Epithelial cell of proximal tubule (primary cell): Measurements from ENCODE around the gene UNC13A. TPM values are rescaled to one million over a fixed set of nuclear protein-coding genes. Genes with fewer than 3 reads are reported as not detected.

ENCODE experiments used
- DNase-seq: peaks from one replicate; pipeline ENCODE4 v3.0.0-alpha.2; 2011; ENCODE audit warnings: low read depth
- H3K4me3 ChIP-seq: 2 replicates; pipeline ENCODE4 v1.5.1; 2011; ENCODE audit warnings: low read depth, mild to moderate bottlenecking, low read length
- CTCF ChIP-seq: conservative IDR thresholded peaks from 2 replicates; pipeline ENCODE4 v1.5.1; 2012; ENCODE audit warnings: low read depth, mild to moderate bottlenecking, low read length
- total RNA-seq: library from RNA; depleted of rRNA; stranded (reverse); fragments of >200 nt; gene quantifications from 2 replicates; pipeline ENCODE4 v1.2.3, GENCODE V29; 2015

The UNC13A gene
- total RNA-seq, 1 donor from 2014 or later, result 0.06 TPM

- H3K4me3 ChIP-seq, result no peak overlapping the region
- no peak for DNase-seq
- no peak for TF ChIP-seq CTCF
Measured at GRCh38 chr19:17658240-17658639, 29.9 kb downstream of the UNC13A start.

DNA sequence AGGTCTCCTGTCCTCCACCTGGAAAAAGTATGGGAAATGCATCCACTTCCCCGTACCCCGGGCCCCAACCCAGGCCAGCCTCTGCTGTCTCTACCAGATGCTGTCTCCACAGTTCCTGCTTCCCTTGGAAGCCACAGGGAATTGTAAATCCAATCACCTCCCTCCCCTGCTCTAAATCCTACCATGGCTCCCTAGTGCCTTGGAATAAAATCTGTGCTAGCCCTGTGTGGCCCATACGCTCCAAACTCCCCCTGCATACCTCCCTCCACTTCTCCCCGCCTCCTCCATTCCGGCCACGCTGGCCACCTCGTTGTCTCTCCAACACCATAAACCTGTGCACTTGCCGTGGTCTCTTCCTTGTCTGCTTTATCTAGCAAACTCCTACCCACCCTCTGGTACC is 31.2 kb downstream of the UNC13A start:
- no peak for DNase-seq
- no peak for TF ChIP-seq CTCF
- no peak overlapping the region for H3K4me3 ChIP-seq

DNA sequence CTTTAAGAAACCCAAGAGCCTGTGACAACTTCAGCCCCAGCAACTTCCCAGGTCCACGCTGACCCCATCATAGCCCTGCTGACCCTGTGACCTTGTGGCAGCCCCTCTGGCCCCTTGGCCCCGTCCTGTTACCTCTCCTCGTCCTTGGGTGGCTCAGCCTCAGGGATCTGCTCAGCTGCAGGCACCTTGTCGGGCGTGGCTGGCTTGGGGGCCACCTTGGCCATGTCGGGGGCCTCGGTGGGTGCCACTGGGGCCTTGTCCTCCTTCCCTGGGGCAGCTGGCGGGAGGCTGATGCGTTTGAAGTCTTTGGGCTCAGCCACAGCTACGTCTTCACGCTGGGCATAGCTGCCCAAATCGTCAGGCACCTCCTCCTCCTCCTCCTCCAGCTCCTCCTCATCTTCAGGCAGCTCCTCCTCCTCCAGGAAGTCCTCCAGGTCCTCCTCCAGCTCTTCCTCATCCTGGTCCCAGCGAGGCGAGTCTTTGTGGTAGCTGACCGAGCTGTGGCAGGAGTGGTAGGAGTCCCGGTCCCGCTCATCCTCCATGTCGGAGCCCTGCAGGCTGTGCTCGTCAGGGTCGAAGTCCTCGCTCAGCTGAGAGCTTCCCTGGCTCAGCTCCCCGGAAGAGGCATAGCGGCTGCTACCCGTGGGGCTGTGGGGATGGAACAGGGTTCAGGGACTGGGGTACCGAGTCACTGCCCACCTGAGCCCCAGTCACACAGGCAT is 32.2 kb downstream of the UNC13A start:
- TF ChIP-seq CTCF, result no peak
- no peak overlapping the region for H3K4me3 ChIP-seq
- DNase-seq, result no peak

GRCh38 chr19:17654993-17655392 is 33.2 kb downstream of the UNC13A start:
- no peak for DNase-seq
- H3K4me3 ChIP-seq, result no peak overlapping the region
- no peak for TF ChIP-seq CTCF

DNA sequence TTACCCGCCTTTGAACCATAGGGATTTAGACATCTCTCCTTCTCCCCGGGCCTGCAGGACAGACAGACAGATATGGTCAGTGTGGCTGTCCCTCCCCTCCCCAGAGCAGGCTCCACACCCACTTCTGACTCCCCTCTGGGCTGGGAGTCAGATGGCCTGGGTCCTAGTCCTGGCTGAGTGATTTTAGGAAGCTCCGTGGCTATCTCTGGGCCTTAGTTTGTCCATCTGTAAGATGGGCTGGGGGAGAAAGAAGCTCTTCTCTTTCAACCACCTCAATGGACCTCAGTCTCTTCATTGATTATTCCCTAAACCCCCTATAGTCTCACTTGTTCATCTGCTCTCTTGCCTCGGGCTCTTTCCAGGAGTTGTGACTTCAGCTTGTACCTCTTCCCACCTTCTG is 35.5 kb downstream of the UNC13A start:
- TF ChIP-seq CTCF, result no peak
- no peak for DNase-seq
- no peak overlapping the region for H3K4me3 ChIP-seq

- H3K4me3 ChIP-seq, result no peak overlapping the region
- no peak for TF ChIP-seq CTCF
- no peak for DNase-seq
Measured at GRCh38 chr19:17648786-17649185, 39.4 kb downstream of the UNC13A start.

GRCh38 chr19:17648097-17648660 is 40.0 kb downstream of the UNC13A start:
- H3K4me3 ChIP-seq, result no peak overlapping the region
- no peak for TF ChIP-seq CTCF
- no peak for DNase-seq
